Measurements from ENCODE around the gene SCYL1.

- TF ChIP-seq CTCF (IDR thresholded peaks at IDR 0.05; ENCODE audit: borderline replicate concordance, extremely low read depth, low read length, poor library complexity, severe bottlenecking) (no peak), EZH2 (IDR thresholded peaks at IDR 0.05; ENCODE audit: borderline replicate concordance, low read depth, low read length, severe bottlenecking) (no peak)
Observed at GRCh38 chr11:65489035-65489705, 35.7 kb upstream of the SCYL1 start.
